ENCODE measurements around the gene BTBD8. TPM values are rescaled to one million over a fixed set of nuclear protein-coding genes. Genes with fewer than 3 reads are reported as not detected.

The BTBD8 gene
- total and polyA plus RNA-seq, 9 of the 15 experiments (the other 6 are each of a cell fraction or from before 2014, with no cell fraction given): 0.46 to 2.3 (median 1.2) TPM

DNA sequence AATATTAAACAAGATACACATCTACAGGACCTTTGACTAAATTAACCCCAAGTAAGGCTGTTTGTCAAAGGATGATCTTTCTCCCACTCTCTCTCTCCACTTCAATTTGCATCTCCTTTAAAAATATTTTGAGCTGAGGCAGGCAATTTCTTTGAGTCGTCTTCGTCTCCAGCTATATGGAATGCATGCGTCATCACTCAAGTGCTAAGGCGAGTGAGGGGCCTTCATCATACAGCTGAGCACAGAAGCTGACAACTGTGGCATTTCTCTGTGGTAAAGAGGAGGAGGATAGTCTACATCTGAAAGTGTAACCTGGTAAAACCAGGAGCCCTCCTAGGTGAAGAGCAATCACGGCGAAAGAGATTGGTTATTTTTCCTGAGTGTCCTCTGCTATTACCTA, 42.7 kb upstream of the BTBD8 start:
- FAIRE-seq: no peak
- ATAC-seq: no peak
- CTCF ChIA-PET (ENCODE audit: low intra/inter-chr PET ratio): no interaction called here
- Histone ChIP-seq H3K9ac (ENCODE audit: insufficient read depth in 1 of 2, low read depth in 2 of 2, low read length in 2 of 2) (no peak overlapping the region), H3K79me2 (ENCODE audit: control insufficient read depth, insufficient read depth, low read length) (no peaks in the 10 kb centered on the region), H3K4me3 (no peak overlapping the region), H3K9me3 (replicated peaks; ENCODE audit: control insufficient read depth, insufficient read depth, low read depth, low read length) (no peaks in the 10 kb centered on the region), H3K27me3 (ENCODE audit: control insufficient read depth in 2 of 2, insufficient read depth in 2 of 2, low read length in 2 of 2) (peaks cover 13 to 24% of the 10 kb centered on the region in 2 experiments; a peak in 4 of 5 replicates), H3K36me3 (ENCODE audit: control insufficient read depth, insufficient read depth, low read length) (no peaks in the 10 kb centered on the region), H3K4me2 (ENCODE audit: insufficient read depth, low read length) (no peak overlapping the region), H3K27ac (ENCODE audit: extremely low read depth, low read depth, low read length) (no peak overlapping the region), H3K4me1 (replicated peaks in 1 of 2; ENCODE audit: control insufficient read depth in 2 of 2, insufficient read depth in 2 of 2, low read length in 2 of 2) (no peaks in the 10 kb centered on the region), H2AFZ (ENCODE audit: low read depth, low read length) (no peak overlapping the region), H3K9me1 (ENCODE audit: control insufficient read depth, insufficient read depth, low read length) (no peaks in the 10 kb centered on the region), H4K20me1 (replicated peaks; ENCODE audit: control insufficient read depth, insufficient read depth, low read length) (no peaks in the 10 kb centered on the region)
- POLR2A ChIA-PET: interaction anchor here (1.0 kb wide), 1 partner anchor 258 kb away, joined by 3 read pairs; no protein-coding TSS in a partner anchor
- intact Hi-C loops (cut with micrococcal nuclease) (no loop called here), in situ Hi-C loops (cut with MboI) (no loop called here)
- DNase-seq (ENCODE audit: extremely low read depth in 1 of 4, low spot score in 3 of 4): no peak
- WGBS (ENCODE audit: insufficient coverage, low coverage, missing lambda C conversion rate): 5% methylated on average over 6 of the region's 6 CpGs
- no TSS peak for BruUV-seq (replicated peaks)
- TF ChIP-seq, protein P1, sequence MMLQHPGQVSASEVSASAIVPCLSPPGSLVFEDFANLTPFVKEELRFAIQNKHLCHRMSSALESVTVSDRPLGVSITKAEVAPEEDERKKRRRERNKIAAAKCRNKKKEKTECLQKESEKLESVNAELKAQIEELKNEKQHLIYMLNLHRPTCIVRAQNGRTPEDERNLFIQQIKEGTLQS (IDR thresholded peaks at IDR 0.05): peak; percentile 60
- TF ChIP-seq, protein P1 (CRISPR knock-in tag; conservative IDR thresholded peaks at IDR 0.05): no peak
- no peak for TF ChIP-seq BRD9 (IDR thresholded peaks at IDR 0.05; ENCODE audit: low read depth, partially characterized antibody)
- TF ChIP-seq MCM7 (IDR thresholded peaks at IDR 0.05): no peak
- no peak for TF ChIP-seq STAG1 (CRISPR knock-in tag; IDR thresholded peaks at IDR 0.05; ENCODE audit: borderline replicate concordance)
- TF ChIP-seq ZNF316 (IDR thresholded peaks at IDR 0.05): peak; percentile 29; the same call in 1 of the 2 replicates

All from K562 (cell line).